Hepatocyte (in vitro differentiated cells): ENCODE results near the gene GRAMD1A. TPM values are rescaled to one million over a fixed set of nuclear protein-coding genes. Genes with fewer than 3 reads are reported as not detected.

Source experiments
- DNase-seq: peaks from one replicate; pipeline ENCODE4 v3.0.0-alpha.2; 2016; ENCODE audit warnings: low spot score
- H2AFZ ChIP-seq: fragments of 200-600 bp; sonication (generic); 2 replicates; pipeline ENCODE4 v1.6.0; 2016; ENCODE audit warnings: antibody characterized with exemption, mild to moderate bottlenecking
- H3K27ac ChIP-seq: fragments of 200-600 bp; sonication (generic); 2 replicates; pipeline ENCODE4 v1.5.1; 2016; ENCODE audit warnings: mild to moderate bottlenecking
- H3K27me3 ChIP-seq: fragments of 200-600 bp; sonication (generic); 2 replicates; pipeline ENCODE4 v1.6.1; 2016
- H3K36me3 ChIP-seq: fragments of 200-600 bp; sonication (generic); replicated peaks from 2 replicates; pipeline ENCODE4 v1.5.1; 2016; ENCODE audit warnings: low read depth; ENCODE audit not compliant: insufficient read depth
- H3K4me1 ChIP-seq: fragments of 200-600 bp; sonication (generic); 2 replicates; pipeline ENCODE4 v1.5.1; 2016; ENCODE audit warnings: mild to moderate bottlenecking, moderate library complexity; ENCODE audit not compliant: insufficient read depth
- H3K4me2 ChIP-seq: fragments of 200-600 bp; sonication (generic); 2 replicates; pipeline ENCODE4 v1.6.0; 2016
- H3K4me3 ChIP-seq: fragments of 200-600 bp; sonication (generic); 2 replicates; pipeline ENCODE4 v1.5.1; 2016; ENCODE audit warnings: mild to moderate bottlenecking
- H3K79me2 ChIP-seq: fragments of 200-600 bp; sonication (generic); 2 replicates; pipeline ENCODE4 v1.6.0; 2017; ENCODE audit warnings: mild to moderate bottlenecking
- H3K9me2 ChIP-seq: fragments of 200-600 bp; sonication (generic); replicated peaks from 2 replicates; pipeline ENCODE4 v1.6.0; 2017; ENCODE audit warnings: mild to moderate bottlenecking; ENCODE audit not compliant: insufficient read depth
- H3K9me3 ChIP-seq: fragments of 200-600 bp; sonication (generic); 2 replicates; pipeline ENCODE4 v1.5.1; 2016; ENCODE audit warnings: low read depth, mild to moderate bottlenecking
- H4K20me1 ChIP-seq: fragments of 200-600 bp; sonication (generic); 2 replicates; pipeline ENCODE4 v1.6.0; 2016; ENCODE audit warnings: mild to moderate bottlenecking; ENCODE audit not compliant: insufficient read depth, poor library complexity, severe bottlenecking
- EZH2 ChIP-seq: fragments of 200-600 bp; sonication (generic); IDR thresholded peaks from 2 replicates; pipeline ENCODE4 v1.6.1; 2016; ENCODE audit warnings: antibody characterized with exemption, mild to moderate bottlenecking, borderline replicate concordance
- EZH2phosphoT487 ChIP-seq: fragments of 200-600 bp; sonication (generic); IDR thresholded peaks from one replicate; pipeline ENCODE4 v1.6.1; 2018; ENCODE audit warnings: antibody characterized with exemption, mild to moderate bottlenecking, low read depth, moderate library complexity; ENCODE audit not compliant: unreplicated experiment, severe bottlenecking
- WGBS: methylation state at CpG from one replicate; pipeline ENCODE4 v1.1.6; 2016; ENCODE audit warnings: low lambda C conversion rate; ENCODE audit errors: missing lambda C conversion rate; 5-methylcytosine and 5-hydroxymethylcytosine counted together
- polyA plus RNA-seq: library from polyadenylated mRNA; unstranded; fragments of >200 nt; fragmentation: Nextera tagmentation; extraction: Ambion mirVana; gene quantifications from 2 replicates; pipeline ENCODE4 v1.2.1, GENCODE V29; 2016
- total RNA-seq: library from RNA; depleted of rRNA; stranded (reverse); fragments of >200 nt; gene quantifications from 2 replicates; pipeline ENCODE4 v1.2.3, GENCODE V29; 2014
- TF ChIP-seq, protein P1 (sequence below): fragments of 200-600 bp; sonication (generic); IDR thresholded peaks from 2 replicates; pipeline ENCODE4 v1.5.1; 2016; ENCODE audit warnings: antibody characterized with exemption, mild to moderate bottlenecking; ENCODE audit not compliant: poor library complexity

The GRAMD1A gene
- total and polyA plus RNA-seq, 2 experiments from 2014 or later: 34.8 to 92.4 TPM

DNA sequence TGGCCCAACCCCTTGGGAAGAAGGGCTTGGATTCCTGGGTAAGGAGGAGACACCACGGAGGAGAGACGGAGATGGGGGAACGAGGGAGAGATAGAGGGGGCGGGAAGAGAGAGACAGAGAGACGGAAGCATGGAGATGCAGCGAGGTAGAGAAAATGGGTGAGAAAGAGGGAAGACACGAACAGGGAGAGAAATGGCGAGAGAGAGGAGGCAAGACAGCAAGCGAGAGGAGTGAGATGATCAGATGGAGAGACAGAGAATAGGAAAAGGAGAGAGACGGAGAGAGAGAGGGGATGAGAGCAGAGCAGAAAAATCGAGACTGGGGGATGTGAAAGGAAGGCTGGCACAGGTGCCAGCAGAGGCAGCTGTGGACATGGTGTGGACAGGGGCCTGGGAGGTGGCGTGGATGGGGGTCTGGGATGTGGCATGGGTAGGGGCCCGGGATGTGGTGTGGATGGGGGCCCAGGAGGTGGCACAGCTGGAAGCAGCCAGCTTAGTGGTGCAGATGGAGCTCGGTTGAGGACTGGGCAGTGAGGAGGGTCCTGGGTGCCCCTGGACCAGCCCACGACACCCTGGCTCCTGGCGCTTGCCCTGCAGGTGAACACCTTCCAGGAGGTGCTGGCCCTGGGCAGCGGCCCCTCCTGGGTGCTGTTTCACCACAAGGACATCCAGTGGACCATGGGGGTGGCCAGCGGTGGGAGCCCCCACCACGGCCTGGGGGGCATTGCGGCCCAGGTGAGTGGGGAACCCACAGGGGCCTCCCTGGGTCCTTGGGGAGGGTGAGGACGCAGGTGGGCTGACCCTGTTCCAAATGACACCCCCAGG, 75.3 kb downstream of the GRAMD1A start:
- H2AFZ ChIP-seq: no peak overlapping the region
- TF ChIP-seq, protein P1, sequence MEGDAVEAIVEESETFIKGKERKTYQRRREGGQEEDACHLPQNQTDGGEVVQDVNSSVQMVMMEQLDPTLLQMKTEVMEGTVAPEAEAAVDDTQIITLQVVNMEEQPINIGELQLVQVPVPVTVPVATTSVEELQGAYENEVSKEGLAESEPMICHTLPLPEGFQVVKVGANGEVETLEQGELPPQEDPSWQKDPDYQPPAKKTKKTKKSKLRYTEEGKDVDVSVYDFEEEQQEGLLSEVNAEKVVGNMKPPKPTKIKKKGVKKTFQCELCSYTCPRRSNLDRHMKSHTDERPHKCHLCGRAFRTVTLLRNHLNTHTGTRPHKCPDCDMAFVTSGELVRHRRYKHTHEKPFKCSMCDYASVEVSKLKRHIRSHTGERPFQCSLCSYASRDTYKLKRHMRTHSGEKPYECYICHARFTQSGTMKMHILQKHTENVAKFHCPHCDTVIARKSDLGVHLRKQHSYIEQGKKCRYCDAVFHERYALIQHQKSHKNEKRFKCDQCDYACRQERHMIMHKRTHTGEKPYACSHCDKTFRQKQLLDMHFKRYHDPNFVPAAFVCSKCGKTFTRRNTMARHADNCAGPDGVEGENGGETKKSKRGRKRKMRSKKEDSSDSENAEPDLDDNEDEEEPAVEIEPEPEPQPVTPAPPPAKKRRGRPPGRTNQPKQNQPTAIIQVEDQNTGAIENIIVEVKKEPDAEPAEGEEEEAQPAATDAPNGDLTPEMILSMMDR: no peak
- TF ChIP-seq EZH2 (no peak), EZH2phosphoT487 (no peak)
- H3K27ac ChIP-seq: no peak overlapping the region
- DNase-seq: no peak
- no peaks in the 10 kb centered on the region for H3K79me2 ChIP-seq
- no peaks in the 10 kb centered on the region for H3K9me2 ChIP-seq
- H3K27me3 ChIP-seq: no peaks in the 10 kb centered on the region
- no peak overlapping the region for H3K4me2 ChIP-seq
- H3K9me3 ChIP-seq: no peaks in the 10 kb centered on the region
- no peaks in the 10 kb centered on the region for H3K4me1 ChIP-seq
- no peaks in the 10 kb centered on the region for H4K20me1 ChIP-seq
- 92% methylated on average over 14 of the region's 21 CpGs for WGBS
- no peak overlapping the region for H3K4me3 ChIP-seq
- H3K36me3 ChIP-seq: no peaks in the 10 kb centered on the region

DNA sequence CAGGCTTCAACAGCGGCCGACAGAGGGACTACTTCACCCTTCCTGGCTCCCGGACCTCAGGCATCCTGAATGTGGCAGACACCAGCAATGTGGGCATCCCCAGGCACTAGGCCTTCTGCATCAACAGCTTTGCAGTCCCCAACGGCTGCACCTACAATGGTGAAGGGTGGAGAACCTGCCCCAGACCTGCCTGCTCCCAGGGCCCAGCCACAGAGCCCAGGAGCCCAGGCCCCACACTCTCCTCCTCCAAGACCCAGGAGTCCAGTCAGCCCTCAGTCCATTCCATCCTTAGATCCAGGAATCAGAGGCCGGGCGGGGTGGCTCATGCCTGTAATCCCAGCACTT, 75.9 kb downstream of the GRAMD1A start:
- Histone ChIP-seq H4K20me1 (no peaks in the 10 kb centered on the region), H3K4me2 (no peak overlapping the region), H3K36me3 (no peaks in the 10 kb centered on the region), H3K4me1 (no peaks in the 10 kb centered on the region), H3K27me3 (no peaks in the 10 kb centered on the region), H3K79me2 (no peaks in the 10 kb centered on the region), H3K4me3 (no peak overlapping the region), H3K9me2 (no peaks in the 10 kb centered on the region), H3K9me3 (no peaks in the 10 kb centered on the region), H2AFZ (no peak overlapping the region), H3K27ac (no peak overlapping the region)
- TF ChIP-seq EZH2 (no peak), EZH2phosphoT487 (no peak)
- TF ChIP-seq, protein P1: no peak
- no peak for DNase-seq
- WGBS: 84% methylated on average over 6 of the region's 6 CpGs

Other genes with a start within 250 kb of the GRAMD1A start
- gene ZNF599, start 227.1 kb upstream of the GRAMD1A start, total RNA-seq: 6.0 and 6.1 TPM in 2 replicates
- 6.2 and 7.6 TPM in 2 replicates for gene ZNF599, start 227.1 kb upstream of the GRAMD1A start, polyA plus RNA-seq
- gene ZNF30, start 73.4 kb upstream of the GRAMD1A start, total RNA-seq: 3.0 and 3.2 TPM in 2 replicates
- gene ZNF30, start 73.4 kb upstream of the GRAMD1A start, polyA plus RNA-seq: 1.1 and 1.2 TPM in 2 replicates
- 9.5 and 10.6 TPM in 2 replicates for gene ZNF792, start 36.1 kb upstream of the GRAMD1A start, total RNA-seq
- gene ZNF792, start 36.1 kb upstream of the GRAMD1A start, polyA plus RNA-seq: 3.5 and 3.6 TPM in 2 replicates
- 0.20 and 0.60 TPM in 2 replicates for gene SCN1B, start 30.1 kb downstream of the GRAMD1A start, total RNA-seq
- 2.5 and 3.1 TPM in 2 replicates for gene SCN1B, start 30.1 kb downstream of the GRAMD1A start, polyA plus RNA-seq
- gene HPN, start 41.4 kb downstream of the GRAMD1A start, total RNA-seq: 150 and 162 TPM in 2 replicates
- gene HPN, start 41.4 kb downstream of the GRAMD1A start, polyA plus RNA-seq: 206 and 241 TPM in 2 replicates
- 225 and 235 TPM in 2 replicates for gene FXYD3, start 115.5 kb downstream of the GRAMD1A start, total RNA-seq
- gene FXYD3, start 115.5 kb downstream of the GRAMD1A start, polyA plus RNA-seq: 491 and 542 TPM in 2 replicates
- 2.4 and 6.3 TPM in 2 replicates for gene LGI4, start 134.7 kb downstream of the GRAMD1A start, total RNA-seq
- 5.2 and 8.8 TPM in 2 replicates for gene LGI4, start 134.7 kb downstream of the GRAMD1A start, polyA plus RNA-seq
- gene FXYD1, start 138.5 kb downstream of the GRAMD1A start, total RNA-seq: 2.9 and 7.5 TPM in 2 replicates
- gene FXYD1, start 138.5 kb downstream of the GRAMD1A start, polyA plus RNA-seq: 18.5 and 22.0 TPM in 2 replicates
- gene FXYD7, start 142.9 kb downstream of the GRAMD1A start, total RNA-seq: 0.27 TPM in 1 of 2 replicates, not detected in the other
- 0.22 and 0.46 TPM in 2 replicates for gene FXYD7, start 142.9 kb downstream of the GRAMD1A start, polyA plus RNA-seq
- 36.4 and 42.8 TPM in 2 replicates for gene FXYD5, start 154.4 kb downstream of the GRAMD1A start, total RNA-seq
- gene FXYD5, start 154.4 kb downstream of the GRAMD1A start, polyA plus RNA-seq: 81.1 and 90.2 TPM in 2 replicates
- 0.56 TPM in 1 of 2 replicates, not detected in the other for gene FAM187B, start 228.4 kb downstream of the GRAMD1A start, total RNA-seq
- gene FAM187B, start 228.4 kb downstream of the GRAMD1A start, polyA plus RNA-seq: not detected in 2 replicates
- gene LSR, start 248.7 kb downstream of the GRAMD1A start, total RNA-seq: 89.9 and 113 TPM in 2 replicates
- gene LSR, start 248.7 kb downstream of the GRAMD1A start, polyA plus RNA-seq: 255 and 296 TPM in 2 replicates